ENCODE measurements around the gene IDUA.

Gene IDUA

DNA sequence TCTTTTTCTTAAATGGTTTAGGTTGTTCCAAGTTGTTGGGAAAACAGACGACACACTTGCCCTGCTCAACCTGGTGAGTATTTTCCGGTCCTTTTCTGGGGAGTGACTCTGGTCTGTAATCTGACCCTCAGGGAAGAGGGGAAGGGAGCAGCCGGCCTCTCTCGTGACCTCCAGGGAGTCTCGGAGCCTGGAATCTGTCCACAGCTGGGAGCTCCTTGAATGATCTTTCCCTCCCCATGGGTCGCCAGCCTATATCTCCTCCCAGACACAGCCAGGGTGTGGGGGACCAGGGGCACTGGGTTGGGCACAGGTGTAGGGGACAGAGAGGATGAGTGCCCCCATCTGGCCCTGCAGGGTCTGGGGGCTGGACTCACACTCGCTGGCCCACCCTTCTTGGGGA lies 35.7 kb upstream of the IDUA start:
- CTCF ChIA-PET: no interaction called here
- DNase-seq (ENCODE audit: extremely low spot score): no peak
- POLR2A ChIA-PET: no interaction called here
- TF ChIP-seq ARNT (IDR thresholded peaks at IDR 0.05) (no peak), LEF1 (IDR thresholded peaks at IDR 0.05; ENCODE audit: borderline replicate concordance) (no peak), FOXK2 (IDR thresholded peaks at IDR 0.05) (no peak), TARDBP (IDR thresholded peaks at IDR 0.05) (no peak), BHLHE40 (IDR thresholded peaks at IDR 0.05; ENCODE audit: borderline replicate concordance) (no peak), CTBP1 (IDR thresholded peaks at IDR 0.05; ENCODE audit: borderline replicate concordance) (no peak), NFRKB (IDR thresholded peaks at IDR 0.05) (no peak), FOXM1 (IDR thresholded peaks at IDR 0.05; ENCODE audit: borderline replicate concordance) (no peak), FOXA1 (IDR thresholded peaks at IDR 0.05) (no peak), ZNF384 (IDR thresholded peaks at IDR 0.05) (no peak), HDGF (IDR thresholded peaks at IDR 0.05; ENCODE audit: borderline replicate concordance) (no peak), L3MBTL2 (conservative IDR thresholded peaks at IDR 0.05) (no peak), SUZ12 (IDR thresholded peaks at IDR 0.05) (no peak), SP1 (IDR thresholded peaks at IDR 0.05) (no peak), ELF4 (IDR thresholded peaks at IDR 0.05) (no peak)
- TF ChIP-seq, protein P1, sequence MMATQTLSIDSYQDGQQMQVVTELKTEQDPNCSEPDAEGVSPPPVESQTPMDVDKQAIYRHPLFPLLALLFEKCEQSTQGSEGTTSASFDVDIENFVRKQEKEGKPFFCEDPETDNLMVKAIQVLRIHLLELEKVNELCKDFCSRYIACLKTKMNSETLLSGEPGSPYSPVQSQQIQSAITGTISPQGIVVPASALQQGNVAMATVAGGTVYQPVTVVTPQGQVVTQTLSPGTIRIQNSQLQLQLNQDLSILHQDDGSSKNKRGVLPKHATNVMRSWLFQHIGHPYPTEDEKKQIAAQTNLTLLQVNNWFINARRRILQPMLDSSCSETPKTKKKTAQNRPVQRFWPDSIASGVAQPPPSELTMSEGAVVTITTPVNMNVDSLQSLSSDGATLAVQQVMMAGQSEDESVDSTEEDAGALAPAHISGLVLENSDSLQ (IDR thresholded peaks at IDR 0.05): no peak

DNA sequence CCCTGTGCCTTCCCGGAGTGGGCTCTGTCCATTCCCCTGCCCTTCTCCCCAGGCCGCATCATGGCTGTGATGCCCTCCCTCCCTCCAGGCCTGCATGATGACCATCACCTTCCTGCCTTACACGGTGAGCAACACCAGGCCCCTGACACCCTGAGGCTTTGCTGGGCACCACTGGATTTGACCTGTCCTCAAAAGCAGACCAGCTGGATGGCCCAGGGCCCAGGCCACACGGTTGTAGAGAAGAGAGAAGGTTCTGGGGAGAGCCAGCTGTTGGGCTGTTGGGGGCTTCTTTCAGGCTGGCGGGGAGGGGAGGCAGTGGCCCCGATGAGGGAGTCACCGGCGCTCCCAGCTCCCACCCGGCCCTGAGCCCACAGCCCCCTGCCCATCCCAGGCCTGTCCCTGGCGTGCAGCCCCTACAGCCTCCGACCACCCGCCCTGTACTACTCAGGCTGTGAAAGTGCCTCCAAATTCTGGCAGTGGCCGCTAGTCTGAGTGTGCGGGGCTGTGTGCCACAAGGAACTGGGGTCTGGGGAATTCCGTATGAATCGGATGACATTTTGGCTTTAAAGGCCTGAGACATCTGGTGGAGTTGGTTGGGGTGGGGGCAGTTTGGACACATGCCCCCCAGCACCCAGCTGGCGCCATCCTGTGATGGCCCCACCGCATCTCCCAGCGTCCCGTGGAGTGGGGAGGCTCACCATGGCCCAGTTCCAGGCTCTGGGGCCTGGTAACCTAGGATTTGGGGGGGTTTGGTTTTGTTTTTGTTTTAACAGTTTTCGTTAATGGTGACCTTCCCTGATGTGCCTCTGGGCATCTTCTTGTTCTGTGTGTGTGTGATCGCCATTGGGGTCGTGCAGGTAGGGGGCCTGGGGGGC lies 35.0 kb upstream of the IDUA start:
- TF ChIP-seq NFRKB (IDR thresholded peaks at IDR 0.05) (no peak), BHLHE40 (IDR thresholded peaks at IDR 0.05; ENCODE audit: borderline replicate concordance) (no peak), L3MBTL2 (conservative IDR thresholded peaks at IDR 0.05) (no peak), SP1 (IDR thresholded peaks at IDR 0.05) (no peak), ARNT (IDR thresholded peaks at IDR 0.05) (no peak), TARDBP (IDR thresholded peaks at IDR 0.05) (no peak), FOXA1 (IDR thresholded peaks at IDR 0.05) (no peak)
- DNase-seq (ENCODE audit: extremely low spot score): no peak
- ChIA-PET CTCF (no interaction called here), POLR2A (no interaction called here)

DNA sequence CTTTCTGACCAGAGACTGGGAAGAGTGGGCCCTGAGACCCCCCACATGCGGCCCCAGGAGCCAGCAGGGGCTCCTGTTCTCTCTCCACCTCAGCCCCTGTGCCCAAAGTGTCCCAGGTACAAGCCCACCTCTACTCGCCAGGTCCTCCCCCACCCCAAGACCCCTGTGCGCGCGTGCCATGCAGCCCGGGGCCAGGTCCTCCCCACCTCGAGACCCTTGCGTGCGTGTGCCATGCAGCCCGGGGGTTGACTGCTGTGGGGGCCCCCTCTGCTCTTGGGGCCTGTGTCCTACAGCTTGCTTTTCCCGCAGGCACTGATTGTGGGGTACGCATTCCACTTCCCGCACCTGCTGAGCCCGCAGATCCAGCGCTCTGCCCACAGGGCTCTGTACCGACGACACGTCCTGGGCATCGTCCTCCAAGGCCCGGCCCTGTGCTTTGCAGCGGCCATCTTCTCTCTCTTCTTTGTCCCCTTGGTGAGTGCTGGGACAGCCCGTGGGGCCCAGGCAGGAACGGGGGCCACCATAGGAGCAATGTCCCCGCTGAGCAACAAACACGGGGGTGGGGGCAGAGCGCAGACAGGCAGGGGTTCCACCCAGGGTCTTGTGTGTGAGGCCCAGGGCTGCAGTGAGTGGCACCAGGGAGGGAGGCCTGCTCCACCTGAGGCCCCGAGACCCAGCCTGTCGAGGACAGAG lies 33.8 kb upstream of the IDUA start:
- DNase-seq (ENCODE audit: extremely low spot score): no peak
- no peak for TF ChIP-seq CTBP1 (IDR thresholded peaks at IDR 0.05; ENCODE audit: borderline replicate concordance)
- no peak for TF ChIP-seq ARNT (IDR thresholded peaks at IDR 0.05)
- no peak for TF ChIP-seq FOXM1 (IDR thresholded peaks at IDR 0.05; ENCODE audit: borderline replicate concordance)
- no peak for TF ChIP-seq ELF4 (IDR thresholded peaks at IDR 0.05)
- no peak for TF ChIP-seq FOXK2 (IDR thresholded peaks at IDR 0.05)
- TF ChIP-seq HDGF (IDR thresholded peaks at IDR 0.05; ENCODE audit: borderline replicate concordance): no peak
- TF ChIP-seq L3MBTL2 (conservative IDR thresholded peaks at IDR 0.05): no peak
- no peak for TF ChIP-seq BHLHE40 (IDR thresholded peaks at IDR 0.05; ENCODE audit: borderline replicate concordance)
- TF ChIP-seq ZNF384 (IDR thresholded peaks at IDR 0.05): no peak
- TF ChIP-seq LEF1 (IDR thresholded peaks at IDR 0.05; ENCODE audit: borderline replicate concordance): no peak
- no peak for TF ChIP-seq SP1 (IDR thresholded peaks at IDR 0.05)
- no peak for TF ChIP-seq NFRKB (IDR thresholded peaks at IDR 0.05)
- TF ChIP-seq, protein P1 (IDR thresholded peaks at IDR 0.05): no peak
- CTCF ChIA-PET: no interaction called here
- POLR2A ChIA-PET: no interaction called here

DNA sequence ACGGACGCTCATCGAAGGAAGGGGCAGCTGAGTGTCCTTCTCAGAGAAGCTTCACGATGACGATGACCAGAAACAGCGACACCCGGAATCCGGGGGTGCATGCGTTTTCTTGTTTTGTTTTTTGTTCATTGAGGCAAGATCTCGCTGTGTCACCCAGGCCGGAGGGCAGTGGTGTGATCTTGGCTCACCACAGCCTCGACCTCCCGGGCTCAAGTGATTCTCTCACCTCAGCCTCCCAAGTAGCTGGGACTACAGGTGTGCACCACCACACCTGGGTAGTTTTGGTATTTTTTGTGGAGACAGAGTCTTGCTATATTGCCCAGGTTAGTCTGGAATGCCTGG lies 33.3 kb upstream of the IDUA start:
- ChIA-PET CTCF (no interaction called here), POLR2A (no interaction called here)
- no peak for DNase-seq (ENCODE audit: extremely low spot score)
- no peak for TF ChIP-seq TARDBP (IDR thresholded peaks at IDR 0.05)
- TF ChIP-seq FOXM1 (IDR thresholded peaks at IDR 0.05; ENCODE audit: borderline replicate concordance): no peak
- no peak for TF ChIP-seq CTBP1 (IDR thresholded peaks at IDR 0.05; ENCODE audit: borderline replicate concordance)
- no peak for TF ChIP-seq L3MBTL2 (conservative IDR thresholded peaks at IDR 0.05)
- TF ChIP-seq ELF4 (IDR thresholded peaks at IDR 0.05): no peak
- TF ChIP-seq ARNT (IDR thresholded peaks at IDR 0.05): no peak
- TF ChIP-seq SP1 (IDR thresholded peaks at IDR 0.05): no peak
- TF ChIP-seq BHLHE40 (IDR thresholded peaks at IDR 0.05; ENCODE audit: borderline replicate concordance): no peak
- no peak for TF ChIP-seq HDGF (IDR thresholded peaks at IDR 0.05; ENCODE audit: borderline replicate concordance)
- TF ChIP-seq, protein P1 (IDR thresholded peaks at IDR 0.05): no peak
- TF ChIP-seq FOXA1 (IDR thresholded peaks at IDR 0.05): no peak
- no peak for TF ChIP-seq FOXK2 (IDR thresholded peaks at IDR 0.05)
- TF ChIP-seq SUZ12 (IDR thresholded peaks at IDR 0.05): no peak
- no peak for TF ChIP-seq NFRKB (IDR thresholded peaks at IDR 0.05)
- no peak for TF ChIP-seq LEF1 (IDR thresholded peaks at IDR 0.05; ENCODE audit: borderline replicate concordance)
- TF ChIP-seq ZNF384 (IDR thresholded peaks at IDR 0.05): no peak

DNA sequence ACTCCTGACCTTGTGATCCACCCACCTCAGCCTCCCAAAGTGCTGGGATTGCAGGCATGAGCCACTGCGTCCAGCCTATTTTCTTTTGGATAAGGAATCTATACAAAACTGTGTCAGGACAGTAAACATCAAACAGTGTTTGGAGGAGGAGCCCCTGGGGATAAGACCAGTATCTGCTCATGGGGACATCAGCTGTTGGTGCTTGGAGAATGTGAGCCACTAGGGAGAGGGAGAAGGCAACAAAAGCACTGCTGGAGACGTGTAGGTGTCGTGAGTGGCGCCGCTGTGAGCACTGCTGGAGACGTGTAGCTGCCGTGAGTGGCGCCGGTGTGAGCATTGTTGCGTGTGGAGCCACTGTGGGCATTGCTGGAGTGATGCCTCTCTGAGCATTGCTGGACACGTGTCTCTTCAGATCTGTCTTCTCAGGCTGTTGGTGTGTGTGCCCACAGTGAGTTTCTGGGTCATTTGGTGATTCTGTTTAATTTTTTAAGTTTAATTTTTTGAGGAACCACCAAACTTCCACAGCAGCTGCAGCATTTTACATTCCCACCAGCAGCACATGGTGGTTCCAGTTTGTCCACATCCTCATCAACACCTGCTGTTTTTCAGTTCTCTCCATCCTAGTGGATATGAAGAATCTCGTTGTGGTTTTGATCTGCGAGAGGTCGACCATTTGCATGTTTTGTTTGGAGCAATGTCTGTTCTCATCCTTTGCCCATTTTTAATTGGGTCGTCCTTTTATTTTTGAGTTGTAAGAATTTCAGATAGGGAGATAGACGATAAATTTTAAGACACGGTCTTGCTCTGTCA lies 32.4 kb upstream of the IDUA start:
- CTCF ChIA-PET: no interaction called here

More for the DNA sequence above, 32.4 kb upstream of the IDUA start:
- POLR2A ChIA-PET: no interaction called here
- DNase-seq (ENCODE audit: extremely low spot score): no peak
- TF ChIP-seq ARNT (IDR thresholded peaks at IDR 0.05) (no peak), BHLHE40 (IDR thresholded peaks at IDR 0.05; ENCODE audit: borderline replicate concordance) (no peak), ELF4 (IDR thresholded peaks at IDR 0.05) (no peak), FOXM1 (IDR thresholded peaks at IDR 0.05; ENCODE audit: borderline replicate concordance) (no peak), LEF1 (IDR thresholded peaks at IDR 0.05; ENCODE audit: borderline replicate concordance) (no peak), FOXK2 (IDR thresholded peaks at IDR 0.05) (no peak), FOXA1 (IDR thresholded peaks at IDR 0.05) (no peak), NFRKB (IDR thresholded peaks at IDR 0.05) (no peak), L3MBTL2 (conservative IDR thresholded peaks at IDR 0.05) (no peak), HDGF (IDR thresholded peaks at IDR 0.05; ENCODE audit: borderline replicate concordance) (no peak), SP1 (IDR thresholded peaks at IDR 0.05) (no peak), SUZ12 (IDR thresholded peaks at IDR 0.05) (no peak), CTBP1 (IDR thresholded peaks at IDR 0.05; ENCODE audit: borderline replicate concordance) (no peak)
- TF ChIP-seq, protein P1 (IDR thresholded peaks at IDR 0.05): no peak
